Kidney epithelial cell (primary cell): ENCODE measurements around the gene LRRC1. TPM values are rescaled to one million over a fixed set of nuclear protein-coding genes. Genes with fewer than 3 reads are reported as not detected.

Experiments used
- DNase-seq: peaks from one replicate; pipeline ENCODE4 v3.0.0-alpha.2; 2010; ENCODE audit warnings: low read depth
- H3K27me3 ChIP-seq: 2 replicates; pipeline ENCODE4 v1.6.0; 2011; ENCODE audit warnings: low read length; ENCODE audit not compliant: control insufficient read depth, insufficient read depth
- H3K36me3 ChIP-seq: 2 replicates; pipeline ENCODE4 v1.5.1; 2011; ENCODE audit warnings: low read length; ENCODE audit not compliant: control insufficient read depth, insufficient read depth
- H3K4me3 ChIP-seq: 2 replicates; pipeline ENCODE4 v1.5.1; 2011; ENCODE audit warnings: low read depth, mild to moderate bottlenecking, control low read depth, low read length
- CTCF ChIP-seq: IDR thresholded peaks from 2 replicates; pipeline ENCODE4 v1.5.1; 2011; ENCODE audit warnings: mild to moderate bottlenecking, moderate library complexity, low read length, control low read depth, inconsistent platforms; ENCODE audit not compliant: insufficient read depth, poor library complexity, severe bottlenecking
- total RNA-seq: library from RNA; depleted of rRNA; stranded (reverse); fragments of >200 nt; gene quantifications from 2 replicates; pipeline ENCODE4 v1.2.3, GENCODE V29; 2015

LRRC1 gene
- 8.0 and 11.7 TPM in 2 replicates for total RNA-seq

DNA sequence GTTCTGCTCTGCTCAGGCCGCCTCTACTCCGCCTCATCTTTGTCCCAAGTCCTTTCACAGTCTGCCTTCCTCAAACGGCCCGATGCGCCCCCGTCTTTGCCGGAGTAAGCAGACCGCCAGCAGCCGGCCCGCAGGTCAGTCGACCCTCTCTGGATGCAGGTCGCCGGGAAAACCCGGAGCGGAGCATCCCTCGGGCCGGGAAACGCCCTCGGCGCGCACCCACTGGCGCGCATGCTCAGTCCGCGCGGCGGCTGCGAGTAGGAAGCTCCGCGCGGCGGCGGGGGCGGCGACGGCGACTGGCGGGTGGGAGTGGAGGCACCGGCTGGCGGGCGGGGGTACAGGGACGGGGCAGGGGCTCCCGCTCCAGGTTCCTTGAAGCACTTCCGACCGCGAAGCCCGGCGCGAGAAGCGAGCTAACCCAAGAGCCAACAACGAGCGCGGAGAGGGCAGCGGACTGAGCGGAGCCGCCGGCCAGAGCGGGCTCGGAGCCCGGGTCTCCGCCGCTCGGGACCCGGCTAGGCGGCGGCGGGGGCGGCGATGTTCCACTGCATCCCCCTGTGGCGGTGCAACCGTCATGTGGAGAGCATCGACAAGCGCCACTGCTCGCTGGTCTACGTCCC, at the start of gene LRRC1:
TSS of gene LRRC1 (plus strand) at position 286 of the 620 bp plus-strand sequence. CDS start at position 538, 252 bp downstream.
- DNase-seq = no peak
- Histone ChIP-seq H3K36me3 (no peaks in the 10 kb centered on the region), H3K4me3 (peak within 1 kb of the TSS; percentile 78), H3K27me3 (no peaks in the 10 kb centered on the region)
- TF ChIP-seq CTCF = no peak

DNA sequence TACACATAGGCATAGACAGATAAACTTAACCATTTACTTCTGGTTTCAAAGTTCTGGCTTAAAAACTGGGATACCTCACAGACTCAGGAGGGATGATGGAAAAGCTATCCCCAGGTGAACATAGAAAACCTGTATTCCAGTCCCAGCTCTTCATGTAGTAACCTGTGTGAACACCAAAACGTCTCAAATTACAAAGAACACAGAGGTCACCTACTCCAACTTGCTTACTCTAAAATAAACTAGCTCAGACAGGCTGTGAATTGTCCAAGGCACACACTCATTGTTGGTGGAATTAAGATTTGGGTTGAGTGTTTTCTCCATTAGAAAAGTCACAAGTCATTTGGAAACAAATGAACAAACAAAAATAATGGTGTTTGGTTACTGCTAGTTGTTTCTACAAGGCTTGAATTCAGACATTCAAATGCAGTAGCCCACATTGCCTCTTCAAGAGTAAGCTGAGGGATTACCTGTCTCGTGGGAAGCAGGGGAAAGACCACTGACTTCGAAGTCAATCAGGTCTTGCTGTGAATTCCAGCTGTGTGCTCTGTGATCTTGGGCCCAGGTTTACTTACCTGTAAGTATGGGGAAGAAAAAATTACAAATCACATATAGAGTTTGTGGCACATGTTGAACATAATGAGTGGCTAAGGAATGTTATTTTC, 48.2 kb upstream of the LRRC1 start:
- H3K27me3 ChIP-seq = no peaks in the 10 kb centered on the region
- H3K36me3 ChIP-seq = no peaks in the 10 kb centered on the region
- no peak overlapping the region for H3K4me3 ChIP-seq
- no peak for DNase-seq
- TF ChIP-seq CTCF = no peak

DNA sequence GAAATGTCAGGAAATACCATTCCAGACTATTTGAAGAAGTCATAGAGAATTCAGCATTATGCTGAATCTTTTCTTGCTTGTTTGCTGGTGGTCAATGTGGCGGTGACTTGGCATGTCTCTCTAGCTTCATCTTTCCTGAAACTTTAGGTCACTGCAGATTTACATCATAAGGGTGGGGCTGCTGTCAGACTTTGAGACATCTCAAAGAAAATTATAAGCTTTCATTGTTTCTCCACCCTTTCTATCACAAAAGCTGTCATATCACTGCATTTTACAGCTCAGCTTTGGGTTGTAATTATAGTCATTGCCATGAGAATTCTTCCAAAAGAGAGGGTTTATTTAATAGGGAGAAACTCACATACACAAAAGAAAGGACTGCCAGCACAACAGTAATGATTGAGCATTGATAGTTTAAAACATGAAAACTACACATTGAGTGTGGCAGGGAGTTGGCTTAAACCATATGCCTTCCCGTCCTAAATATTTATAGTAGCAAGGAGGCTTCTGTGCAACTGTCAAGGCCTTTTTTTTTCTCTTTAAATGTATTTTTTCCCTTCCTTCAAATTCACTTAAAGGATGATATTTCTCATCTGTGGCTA, 44.7 kb upstream of the LRRC1 start:
- no peak for DNase-seq

GRCh38 chr6:53751417-53751816, 43.4 kb upstream of the LRRC1 start:
- TF ChIP-seq CTCF = no peak
- no peak for DNase-seq
- Histone ChIP-seq H3K27me3 (no peaks in the 10 kb centered on the region), H3K36me3 (no peaks in the 10 kb centered on the region), H3K4me3 (no peak overlapping the region)

More for the DNA sequence above, 44.7 kb upstream of the LRRC1 start:
- Histone ChIP-seq H3K36me3 (no peaks in the 10 kb centered on the region), H3K27me3 (no peaks in the 10 kb centered on the region), H3K4me3 (no peak overlapping the region)
- no peak for TF ChIP-seq CTCF

DNA sequence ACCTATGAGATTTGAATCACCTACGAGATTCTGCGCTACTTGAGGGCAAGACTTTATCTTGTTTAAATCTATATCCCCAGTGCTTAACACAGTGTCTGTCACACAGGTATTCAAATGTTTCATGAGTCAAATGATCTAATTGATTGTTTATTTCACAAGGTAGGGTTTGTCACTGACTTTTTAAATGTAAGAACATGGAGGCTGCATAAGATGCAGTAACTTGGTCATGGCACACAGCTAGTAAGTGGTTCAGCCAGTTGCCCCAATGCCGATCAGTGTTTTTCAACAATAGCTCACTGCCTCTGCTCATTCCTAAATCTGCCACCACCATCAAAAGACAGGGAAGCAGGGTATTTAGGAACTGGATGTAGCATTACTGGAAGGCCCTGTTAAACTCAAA, 42.4 kb upstream of the LRRC1 start:
- no peak for DNase-seq
- Histone ChIP-seq H3K27me3 (no peaks in the 10 kb centered on the region), H3K4me3 (no peak overlapping the region), H3K36me3 (no peaks in the 10 kb centered on the region)
- no peak for TF ChIP-seq CTCF
